Ramos (cell line): ENCODE data around the gene NEXN.

Experiments used
- in situ Hi-C: fragments of 300-500 bp; cut with MboI; formaldehyde crosslinking; loops from one replicate; pipeline ENCODE4 v1.14.3; 2022; ENCODE audit warnings: low sequenced_read_pairs; ENCODE audit not compliant: unreplicated experiment

NEXN gene

GRCh38 chr1:77888081-77888780 lies at the start of gene NEXN:
TSS of gene NEXN (plus strand) at chr1:77888624. CDS start at chr1:77916107, 27,483 bp downstream.
- in situ Hi-C loops = no loop called here

DNA sequence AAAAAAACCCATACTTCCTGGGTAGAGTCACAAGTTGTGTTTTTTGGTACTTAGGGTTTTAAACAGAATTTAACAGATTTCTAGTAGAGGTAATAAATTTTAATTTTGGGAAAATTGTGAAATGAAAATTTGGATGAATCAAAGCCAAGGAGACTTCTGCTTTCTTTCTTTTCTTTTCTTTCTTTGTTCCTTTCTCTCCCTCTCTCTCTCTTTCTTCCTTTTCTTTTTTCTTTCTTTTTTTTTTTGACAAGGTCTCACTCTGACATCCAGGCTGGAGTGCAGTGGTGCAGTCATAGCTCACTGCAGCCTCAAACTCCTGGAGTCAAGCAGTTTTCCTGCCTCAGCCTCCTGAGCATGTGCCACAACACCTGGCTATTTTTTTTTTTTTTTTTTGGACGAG lies 46.9 kb upstream of the NEXN start:
- in situ Hi-C loops = no loop called here

GRCh38 chr1:77845951-77846350 lies 42.5 kb upstream of the NEXN start:
- in situ Hi-C loops = no loop called here

DNA sequence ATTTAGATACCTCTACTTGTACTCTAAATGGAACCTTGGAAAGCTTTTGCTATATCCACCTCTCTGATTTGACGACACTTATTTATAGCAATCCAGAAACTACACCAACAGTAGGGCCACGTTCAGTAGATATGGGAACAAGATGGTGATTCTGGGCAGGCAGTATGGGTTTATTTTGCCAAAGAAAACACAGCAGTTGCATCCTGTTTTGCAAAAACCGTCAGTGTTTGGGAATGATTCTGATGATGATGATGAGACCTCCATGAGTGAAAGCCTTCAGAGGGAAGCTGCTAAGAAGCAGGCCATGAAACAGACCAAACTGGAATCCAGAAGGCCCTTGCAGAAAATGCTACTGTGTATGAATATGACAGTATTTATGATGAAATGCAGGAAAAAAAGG lies 41.5 kb upstream of the NEXN start:
- in situ Hi-C loops = no loop called here

DNA sequence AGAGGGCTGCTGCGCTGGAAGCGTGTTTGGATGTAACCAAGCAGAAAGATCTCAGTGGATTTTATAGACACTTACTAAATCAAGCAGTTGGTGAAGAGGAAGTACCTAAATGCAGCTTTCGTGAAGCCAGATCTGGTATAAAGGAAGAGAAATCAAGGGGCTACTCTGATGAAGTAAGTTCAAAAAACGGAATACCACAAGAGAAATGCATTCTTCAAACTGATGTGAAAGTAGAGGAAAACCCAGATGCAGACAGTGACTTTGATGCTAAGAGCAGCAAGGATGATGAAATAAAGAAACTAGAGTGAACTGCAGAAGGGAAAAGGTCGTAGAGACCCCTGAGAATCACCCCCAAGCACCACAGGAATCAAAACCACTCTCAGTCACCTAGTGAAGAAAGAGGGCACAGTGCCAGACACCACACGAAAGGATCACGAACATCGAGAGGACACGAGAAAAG lies 40.8 kb upstream of the NEXN start:
- in situ Hi-C loops = no loop called here

- in situ Hi-C loops = no loop called here
Measured at GRCh38 chr1:77850082-77850481, 38.3 kb upstream of the NEXN start.

- in situ Hi-C loops = no loop called here
Measured at GRCh38 chr1:77857552-77857951, 30.9 kb upstream of the NEXN start.

DNA sequence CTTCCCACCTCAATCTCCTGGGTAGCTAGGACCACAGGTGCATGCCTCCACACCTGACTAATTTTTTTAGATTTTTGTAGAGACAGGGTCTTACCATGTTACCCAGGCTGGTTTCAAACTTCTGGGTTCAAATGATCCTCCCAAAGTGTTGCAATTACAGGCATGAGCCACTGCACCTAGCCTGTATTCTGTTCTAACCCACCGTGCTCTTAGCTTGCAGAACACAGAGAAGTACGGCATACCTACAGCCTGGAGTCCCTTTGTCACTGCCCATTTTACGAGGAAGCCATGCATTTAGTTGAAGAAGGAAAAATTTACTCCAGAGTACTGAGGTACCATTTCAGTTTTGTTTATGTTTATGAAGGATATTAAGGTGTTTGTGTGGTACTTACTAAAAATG lies 29.7 kb upstream of the NEXN start:
- in situ Hi-C loops = no loop called here

- in situ Hi-C loops = no loop called here
Measured at GRCh38 chr1:77859248-77859647, 29.2 kb upstream of the NEXN start.

GRCh38 chr1:77866296-77866695 lies 22.1 kb upstream of the NEXN start:
- in situ Hi-C loops = no loop called here

DNA sequence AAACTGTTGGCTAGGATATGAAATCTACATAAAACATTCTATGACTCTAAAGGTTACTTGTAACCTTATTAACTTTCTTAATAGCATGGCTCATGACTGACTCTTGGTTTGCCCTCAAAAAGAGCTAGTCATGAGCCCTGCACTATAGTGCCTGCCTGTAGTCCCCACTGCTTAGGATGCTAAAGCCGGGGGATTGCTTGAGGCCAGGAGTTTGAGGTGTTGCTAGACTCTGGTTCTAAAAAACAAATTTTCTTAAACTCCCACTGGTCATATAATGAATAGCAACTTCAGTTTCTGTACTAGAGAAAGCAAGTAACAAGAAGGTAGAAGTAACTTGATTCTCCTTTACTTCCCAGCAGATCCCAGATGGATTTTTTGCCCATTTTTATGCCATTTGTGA lies 15.8 kb upstream of the NEXN start:
- in situ Hi-C loops = no loop called here

DNA sequence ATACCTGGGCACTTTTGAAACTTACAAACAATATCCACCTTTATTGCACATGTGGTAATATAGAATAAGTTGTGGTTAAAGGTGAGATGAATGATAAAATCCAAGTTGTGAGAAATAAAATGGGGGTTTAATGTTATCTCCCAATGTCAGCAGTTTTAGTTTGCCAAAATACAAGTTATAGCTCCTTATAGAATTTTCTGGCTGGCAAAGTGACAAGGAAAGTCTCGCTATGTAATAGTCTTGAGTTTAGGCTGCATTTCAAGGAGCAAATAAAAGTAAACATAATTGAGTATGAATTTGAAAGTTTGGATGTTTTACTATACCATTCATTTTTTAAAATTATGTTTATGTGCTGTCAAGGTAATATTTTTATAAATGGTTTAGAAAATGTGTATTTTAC lies 15.0 kb upstream of the NEXN start:
- in situ Hi-C loops = no loop called here

DNA sequence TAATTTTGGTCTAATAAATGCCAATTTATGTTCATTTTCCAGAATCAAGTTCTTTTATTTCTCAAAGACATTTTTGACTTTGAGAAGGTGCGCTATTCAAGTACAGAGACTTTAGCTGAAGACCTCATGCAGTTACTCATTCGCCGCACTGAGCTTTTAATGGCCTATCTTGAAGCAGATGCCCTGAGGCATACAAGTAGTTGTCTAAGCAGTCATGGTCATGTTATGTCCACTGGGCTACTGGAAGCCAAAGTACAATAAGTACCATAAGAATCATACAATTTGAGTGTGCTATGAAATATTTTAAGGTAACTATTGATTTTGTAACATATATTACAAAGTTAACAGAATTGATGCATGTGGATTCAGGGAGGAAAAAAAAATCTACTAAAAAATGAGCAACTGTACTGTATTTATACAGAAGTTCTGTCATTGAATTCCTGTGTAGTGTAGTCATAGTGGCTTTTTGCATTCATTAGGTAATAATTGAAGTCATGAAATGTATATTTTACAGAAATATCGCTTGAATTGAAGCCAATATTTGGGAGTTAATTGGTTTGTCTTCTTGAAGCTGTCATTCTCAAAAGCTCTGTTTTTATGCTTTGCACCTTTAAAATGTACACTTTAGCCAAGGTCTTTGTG lies 13.5 kb upstream of the NEXN start:
- in situ Hi-C loops = no loop called here

DNA sequence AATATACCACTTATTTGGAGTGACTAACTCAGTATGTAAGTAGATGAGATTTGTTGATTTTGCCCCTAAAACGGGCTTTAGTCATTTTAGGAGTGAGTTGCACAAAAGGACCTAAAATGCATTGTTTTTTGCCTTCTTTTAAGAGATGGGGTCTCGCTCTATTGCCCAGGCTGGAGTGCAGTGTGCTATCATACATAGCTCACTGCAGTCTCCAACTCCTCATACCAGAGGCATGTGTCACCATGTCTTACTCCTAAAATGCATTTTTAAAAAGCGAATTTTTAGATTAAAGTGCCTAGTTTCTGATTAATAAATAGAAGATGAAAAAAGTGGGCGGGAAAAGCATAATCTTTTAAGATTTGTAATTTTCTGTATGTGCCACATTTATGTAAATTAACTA lies 11.5 kb upstream of the NEXN start:
- in situ Hi-C loops = no loop called here

DNA sequence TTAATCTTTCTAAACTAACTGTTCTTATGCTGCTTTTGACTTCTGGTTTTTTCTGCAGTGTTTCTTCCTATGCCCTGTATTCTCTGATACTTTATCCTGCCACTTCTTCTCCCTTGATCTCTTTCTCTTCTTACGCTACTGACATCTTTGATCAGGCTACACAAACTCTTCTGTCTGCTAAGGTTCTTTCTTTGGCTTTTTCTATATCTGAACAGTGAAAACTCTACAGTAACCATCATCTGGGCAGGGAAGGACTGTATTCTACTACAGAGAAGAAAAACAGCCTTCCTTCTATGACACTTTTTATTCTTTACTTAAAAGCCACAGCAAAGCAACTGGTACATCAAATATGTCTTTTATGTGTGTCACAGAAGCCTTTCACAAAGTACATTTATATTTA lies 7.4 kb upstream of the NEXN start:
- in situ Hi-C loops = no loop called here

DNA sequence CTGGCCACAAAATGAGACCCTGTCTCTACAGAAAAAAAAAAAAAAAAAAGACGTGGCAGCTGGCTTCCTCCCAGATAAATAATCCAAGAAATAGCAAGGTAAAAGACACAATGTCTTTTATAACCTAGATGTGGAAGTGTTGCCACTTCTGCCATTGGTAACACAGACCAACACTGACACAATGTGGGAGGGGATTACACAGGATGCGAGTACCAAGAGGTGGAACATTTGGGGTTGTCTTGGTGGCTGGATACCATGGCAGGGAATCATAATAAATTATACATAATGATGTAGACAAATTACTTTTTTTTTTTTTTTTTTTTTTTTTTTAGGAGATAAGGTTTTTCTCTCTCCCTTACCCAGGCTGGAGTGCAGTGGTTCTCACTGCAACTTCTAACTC lies 6.0 kb upstream of the NEXN start:
- in situ Hi-C loops = no loop called here

DNA sequence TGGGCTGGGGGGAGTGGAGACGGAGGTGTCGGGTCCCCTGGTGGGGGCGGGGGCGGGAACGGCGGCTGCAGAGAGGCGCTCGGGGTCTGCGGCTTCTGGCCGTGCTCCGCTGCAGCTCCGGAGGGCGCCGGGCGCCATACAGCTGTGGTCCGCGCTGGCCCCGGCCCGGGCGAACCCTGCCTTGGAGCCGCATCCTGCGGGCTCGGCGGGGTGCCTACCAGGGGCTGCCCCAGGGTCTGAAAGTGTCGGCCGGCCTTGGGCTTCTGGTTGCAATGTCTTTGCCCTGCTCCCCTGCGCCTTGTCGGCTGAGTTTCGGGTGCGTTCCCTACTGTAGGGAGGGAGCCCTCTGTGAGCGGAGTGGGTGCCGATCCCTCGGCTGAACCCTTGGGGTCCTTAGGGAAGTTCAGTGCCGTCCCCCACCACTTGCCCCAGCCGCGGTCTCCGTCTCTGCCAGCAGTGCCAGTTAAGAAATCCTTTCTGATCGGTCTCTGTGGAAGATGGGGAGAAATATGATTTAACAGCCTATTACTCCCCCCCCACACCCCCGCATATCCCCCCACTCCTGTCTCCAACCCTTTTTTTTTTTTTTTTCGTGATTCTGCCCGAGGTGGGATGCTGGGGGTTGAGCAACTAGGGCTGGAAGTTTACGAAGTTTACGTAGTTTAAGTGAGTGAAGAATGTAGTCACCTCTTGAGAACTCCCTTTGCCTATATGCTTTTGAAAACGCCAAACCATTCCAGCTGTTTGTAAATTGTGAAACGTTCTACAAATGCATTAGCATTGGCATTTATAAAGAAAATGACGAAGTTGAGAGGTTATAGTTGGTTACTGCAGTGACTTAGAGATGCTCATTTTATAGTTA lies 588 bp downstream of the NEXN start:
- in situ Hi-C loops = no loop called here

- in situ Hi-C loops = no loop called here
Measured at GRCh38 chr1:77889671-77890070, 1.2 kb downstream of the NEXN start.

GRCh38 chr1:77891200-77891599 lies 2.8 kb downstream of the NEXN start:
- in situ Hi-C loops = no loop called here

GRCh38 chr1:77899647-77900320 lies 11.4 kb downstream of the NEXN start:
- in situ Hi-C loops = no loop called here
